HG02973 (cell line): Measurements from ENCODE around the gene LDLRAD4.
A peak's percentile ranks its signal among the peaks of the same experiment; 100 is the strongest.

Source experiments
- ATAC-seq: cut with Tn5 transposase; IDR thresholded peaks from one replicate; pipeline ENCODE4 v1.9.1; 2021; ENCODE audit warnings: moderate library complexity; ENCODE audit not compliant: unreplicated experiment

Gene LDLRAD4

GRCh38 chr18:13201292-13201691 is 17.3 kb upstream of the LDLRAD4 start:
- ATAC-seq: no peak

- ATAC-seq: no peak
Measured at GRCh38 chr18:13202571-13202970, 16.0 kb upstream of the LDLRAD4 start.

- ATAC-seq: no peak
Measured at GRCh38 chr18:13206301-13206700, 12.3 kb upstream of the LDLRAD4 start.

GRCh38 chr18:13207294-13207693 is 11.3 kb upstream of the LDLRAD4 start:
- no peak for ATAC-seq

- no peak for ATAC-seq
Measured at GRCh38 chr18:13211534-13211933, 7.0 kb upstream of the LDLRAD4 start.

GRCh38 chr18:13213036-13213795 is 5.3 kb upstream of the LDLRAD4 start:
- no peak for ATAC-seq

GRCh38 chr18:13214609-13215008 is 4.0 kb upstream of the LDLRAD4 start:
- ATAC-seq: no peak

- ATAC-seq: no peak
Measured at GRCh38 chr18:13216092-13216582, 2.4 kb upstream of the LDLRAD4 start.

- peak; percentile 53 for ATAC-seq
Measured at GRCh38 chr18:13216711-13217465, 1.7 kb upstream of the LDLRAD4 start.

- ATAC-seq: peak; percentile 37
Measured at GRCh38 chr18:13217466-13217961, 1.0 kb upstream of the LDLRAD4 start.

GRCh38 chr18:13217971-13218367 is 591 bp upstream of the LDLRAD4 start:
- ATAC-seq: no peak

- ATAC-seq: no peak
Measured at GRCh38 chr18:13218997-13219396, 437 bp downstream of the LDLRAD4 start.

GRCh38 chr18:13219593-13220159 is 1.1 kb downstream of the LDLRAD4 start:
- ATAC-seq: no peak

- no peak for ATAC-seq
Measured at GRCh38 chr18:13220361-13220991, 1.9 kb downstream of the LDLRAD4 start.

GRCh38 chr18:13221869-13222855 is 3.6 kb downstream of the LDLRAD4 start:
- no peak for ATAC-seq

GRCh38 chr18:13222856-13223281 is 4.3 kb downstream of the LDLRAD4 start:
- ATAC-seq: no peak

- ATAC-seq: no peak
Measured at GRCh38 chr18:13223311-13224143, 5.0 kb downstream of the LDLRAD4 start.

GRCh38 chr18:13225261-13225660 is 6.7 kb downstream of the LDLRAD4 start:
- ATAC-seq: no peak

GRCh38 chr18:13226533-13227144 is 8.1 kb downstream of the LDLRAD4 start:
- no peak for ATAC-seq
